NOMO-1 treated with dmso at 0.1 percent for 144 hours (cell line): Measurements from ENCODE around the gene PSMB2.
A peak's percentile ranks its signal among the peaks of the same experiment; 100 is the strongest.
"Not testable (repeated sequence)": the region's sequence is repeated elsewhere in the genome, so short reads cannot be mapped to it uniquely, and the experiment has no call there.

Experiments
- DNase-seq: peaks from one replicate; lab custom pipeline; 2025; ENCODE audit not compliant: unreplicated experiment; lab: John Stamatoyannopoulos, UW

The PSMB2 gene

DNA sequence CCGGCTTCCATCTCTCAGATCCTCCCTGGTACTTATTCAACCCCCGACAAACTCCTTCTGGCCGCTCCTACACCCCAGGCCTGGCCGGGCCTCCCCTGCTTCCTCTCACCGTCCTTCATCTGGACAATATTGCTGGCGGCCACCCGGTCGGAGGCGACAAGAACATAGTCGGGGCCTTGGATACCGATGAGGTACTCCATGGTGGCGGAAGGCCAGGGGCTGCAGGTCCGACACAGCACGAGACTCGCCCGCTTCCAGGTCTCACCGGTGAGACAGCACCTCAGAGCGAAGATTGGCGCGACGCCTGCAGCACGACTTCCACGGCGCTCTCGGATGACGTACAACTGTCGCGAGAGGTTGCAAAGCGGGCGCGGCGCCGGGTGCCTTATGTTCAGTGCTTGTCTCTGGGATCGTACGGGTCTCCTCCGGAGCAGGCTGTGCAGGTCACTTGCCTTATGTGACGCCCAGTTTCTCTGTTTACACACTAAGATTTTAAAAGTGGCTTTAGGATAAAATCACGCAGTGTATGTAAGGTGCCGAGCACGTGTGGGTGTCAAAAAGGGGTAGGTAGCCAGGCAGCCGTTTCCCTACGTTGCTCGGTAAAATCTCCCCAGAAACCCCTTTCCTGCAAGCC lies at the start of gene PSMB2:
PSMB2 (minus strand) TSS at position 294 of the 634 bp plus-strand sequence; CDS start at position 200, 94 bp downstream.
- peak; percentile 95 for DNase-seq

GRCh38 chr1:35691080-35691479 lies 49.8 kb upstream of the PSMB2 start:
- no peak for DNase-seq

- not testable (repeated sequence) for DNase-seq
These were observed 48.8 kb upstream of the PSMB2 start for GRCh38 chr1:35690103-35690502.

DNA sequence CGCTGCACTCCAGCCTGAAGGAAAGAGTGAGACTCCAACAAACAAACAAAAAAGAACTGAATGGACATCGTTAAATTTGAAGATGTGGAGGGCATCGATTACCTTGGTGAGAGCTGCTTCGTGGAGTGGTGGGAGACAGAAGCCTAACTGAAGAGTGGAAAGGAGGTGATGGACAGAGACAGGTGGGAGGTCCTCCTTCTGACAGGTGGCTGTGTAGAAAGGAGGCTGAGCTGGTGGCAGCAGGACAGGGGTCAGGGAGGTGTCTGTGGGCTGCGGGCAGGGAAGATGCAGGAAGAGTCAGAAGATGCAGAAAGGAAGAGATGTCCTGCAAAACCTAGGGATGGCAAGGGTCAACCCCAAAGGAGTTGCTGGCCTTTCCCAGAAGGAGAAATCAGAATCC lies 46.8 kb upstream of the PSMB2 start:
- no peak for DNase-seq

DNA sequence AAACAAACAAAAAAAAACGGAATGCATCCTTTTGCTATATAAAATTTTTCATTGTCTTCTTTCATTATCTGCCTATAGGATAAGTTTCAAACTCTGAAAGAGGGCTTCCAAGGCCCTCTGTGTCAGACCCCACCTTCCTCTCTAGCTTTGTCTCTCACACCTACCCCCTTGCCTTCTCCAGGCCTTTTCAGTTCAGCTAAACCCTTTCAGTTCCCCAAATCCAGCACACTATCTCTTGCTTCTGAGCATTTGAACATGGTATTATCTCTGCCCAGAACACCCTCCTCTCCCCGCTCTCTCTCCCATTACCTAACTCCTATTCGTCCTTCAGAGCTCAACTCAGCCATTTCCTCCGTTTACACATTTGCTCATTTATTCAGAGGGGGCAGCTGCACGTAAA lies 41.7 kb upstream of the PSMB2 start:
- DNase-seq, result peak; percentile 4

DNA sequence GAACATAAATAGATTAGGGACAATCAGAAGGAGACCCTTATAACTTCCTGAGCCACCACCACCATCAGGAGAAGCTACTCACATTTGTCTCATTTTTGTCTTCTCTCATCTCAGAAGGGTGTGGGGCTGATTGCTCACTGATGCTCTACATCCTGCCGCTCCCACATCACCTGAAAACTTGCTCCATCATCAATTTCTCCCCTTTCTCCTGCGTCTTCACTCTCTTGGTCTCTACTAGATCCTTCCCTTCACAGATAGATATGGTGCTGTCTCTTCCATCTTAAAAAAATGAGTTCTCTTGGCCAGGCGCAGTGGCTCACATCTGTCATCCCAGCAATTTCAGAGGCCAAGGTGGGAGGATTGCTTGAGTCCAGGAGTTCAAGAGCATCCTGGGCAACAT lies 38.9 kb upstream of the PSMB2 start:
- no peak for DNase-seq

DNA sequence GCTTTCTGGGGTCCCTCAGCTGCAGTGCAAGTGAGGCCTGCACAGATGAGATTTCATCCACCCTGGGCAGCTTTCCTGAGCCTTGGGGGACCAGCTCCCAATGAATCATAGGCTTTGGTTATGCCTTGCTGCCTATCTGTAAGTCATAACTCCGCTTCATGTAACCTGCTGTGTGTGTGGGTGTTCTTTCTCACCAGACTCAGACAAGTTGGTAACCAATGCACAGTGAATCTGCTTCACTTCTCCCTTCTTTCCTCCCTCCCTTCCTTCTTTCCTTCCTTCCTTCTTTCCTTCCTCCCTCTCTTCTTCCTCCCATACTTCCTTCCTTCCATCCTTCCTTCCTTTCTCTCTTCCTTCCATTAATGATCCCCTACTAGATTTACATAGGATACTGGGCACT lies 34.4 kb upstream of the PSMB2 start:
- no peak for DNase-seq

GRCh38 chr1:35674111-35674510 lies 32.8 kb upstream of the PSMB2 start:
- DNase-seq, result no peak

GRCh38 chr1:35672116-35672515 lies 30.8 kb upstream of the PSMB2 start:
- DNase-seq, result no peak

- DNase-seq, result no peak
These were observed 27.2 kb upstream of the PSMB2 start for GRCh38 chr1:35668506-35668905.

DNA sequence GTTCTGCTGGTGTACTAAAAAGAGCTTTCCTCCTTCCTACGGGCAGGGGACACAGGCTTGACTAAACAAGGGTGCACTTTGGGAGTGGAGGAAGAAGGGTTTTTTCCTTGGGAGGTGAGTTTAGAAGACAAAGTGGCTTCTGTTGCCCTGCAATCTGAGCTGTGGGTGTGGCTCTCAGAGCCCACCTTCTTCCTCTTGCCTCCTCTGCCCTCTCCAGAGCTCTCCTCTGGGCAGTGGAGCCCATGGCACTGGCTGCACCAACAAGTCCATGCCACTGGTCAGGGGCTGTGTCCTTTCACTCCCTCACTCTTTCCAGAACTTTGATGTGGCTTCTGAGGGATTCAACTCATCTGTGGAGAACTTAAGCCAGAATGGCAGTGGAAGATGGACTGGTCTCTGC lies 25.6 kb upstream of the PSMB2 start:
- no peak for DNase-seq

GRCh38 chr1:35666216-35666615 lies 24.9 kb upstream of the PSMB2 start:
- no peak for DNase-seq

GRCh38 chr1:35663434-35663833 lies 22.1 kb upstream of the PSMB2 start:
- DNase-seq, result no peak

DNA sequence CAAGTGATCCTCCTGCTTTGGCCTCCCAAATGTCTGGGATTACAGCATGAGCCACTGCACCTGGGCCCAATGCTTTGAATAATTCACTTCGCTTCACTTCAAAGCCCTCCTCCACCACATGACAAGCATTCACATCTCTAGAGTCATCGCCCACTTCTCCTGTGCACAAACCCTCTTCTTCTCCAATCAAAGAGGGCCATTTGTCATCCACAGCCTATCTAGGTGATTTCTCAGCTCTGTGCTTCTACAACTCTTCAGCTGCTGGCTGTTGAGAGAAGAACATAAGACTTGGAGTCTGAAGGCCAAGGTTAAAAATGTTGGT lies 20.1 kb upstream of the PSMB2 start:
- no peak for DNase-seq

DNA sequence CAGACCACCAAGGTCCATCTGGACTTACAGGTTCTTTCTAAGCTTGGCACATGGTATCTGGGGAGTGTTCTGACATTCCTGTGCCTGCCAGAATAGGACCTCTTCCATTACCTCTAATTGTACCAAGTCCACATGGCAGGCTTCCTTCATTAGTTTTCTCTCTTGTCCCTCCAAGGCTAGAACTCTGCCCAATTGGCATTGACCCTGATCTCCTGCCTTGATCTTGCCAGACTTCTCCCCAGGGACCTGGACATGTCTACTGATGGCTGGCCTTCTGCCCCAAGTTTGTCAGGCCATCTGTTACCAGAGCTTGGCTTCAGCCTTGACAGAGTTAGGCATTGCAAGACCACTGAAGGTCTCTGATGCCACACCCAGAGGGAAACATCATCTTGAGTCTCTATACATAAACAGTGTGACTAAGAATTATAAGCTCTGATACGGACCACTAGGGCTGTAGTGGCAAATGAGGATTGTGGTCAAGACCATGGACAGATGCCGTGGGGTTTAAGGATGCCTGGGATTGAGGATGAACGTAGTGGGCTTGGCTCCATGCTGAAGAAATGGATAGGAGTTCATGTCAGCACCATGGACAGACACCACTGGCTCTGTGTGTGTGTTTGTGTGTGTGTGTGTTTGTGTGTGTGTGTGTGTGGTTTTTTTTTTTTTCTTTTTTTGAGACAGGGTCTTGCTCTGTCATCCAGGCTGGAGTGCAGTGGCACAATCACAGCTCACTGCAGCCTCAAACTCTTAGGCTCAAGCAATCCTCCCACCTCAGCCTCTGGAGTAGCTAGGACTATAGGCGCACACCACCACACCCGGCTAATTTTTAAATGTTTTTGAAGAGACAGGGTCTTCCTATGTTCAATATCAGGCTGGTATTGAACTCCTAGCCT lies 19.5 kb upstream of the PSMB2 start:
- no peak for DNase-seq

GRCh38 chr1:35659589-35659988 lies 18.3 kb upstream of the PSMB2 start:
- DNase-seq, result no peak

DNA sequence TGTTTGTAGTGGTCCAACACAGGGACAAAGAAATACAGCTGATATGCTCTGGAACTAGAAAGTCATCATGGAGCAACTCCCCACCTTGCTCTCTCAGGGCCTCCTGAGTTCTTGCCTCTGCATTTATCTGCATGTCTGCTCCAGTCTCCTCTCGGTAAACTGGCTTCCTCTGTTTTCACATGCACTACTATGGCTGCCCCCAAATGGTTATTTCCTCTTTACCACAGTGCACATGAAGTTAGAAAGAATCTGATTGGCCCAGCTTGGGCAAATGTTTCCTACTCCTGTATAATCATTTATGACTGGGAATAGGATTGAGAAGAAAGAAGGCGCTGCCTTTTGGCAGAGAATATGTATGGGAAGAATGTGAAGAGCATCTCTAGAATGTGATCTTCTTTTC lies 16.5 kb upstream of the PSMB2 start:
- no peak for DNase-seq

- DNase-seq, result no peak
These were observed 15.5 kb upstream of the PSMB2 start for GRCh38 chr1:35656863-35657232.

DNA sequence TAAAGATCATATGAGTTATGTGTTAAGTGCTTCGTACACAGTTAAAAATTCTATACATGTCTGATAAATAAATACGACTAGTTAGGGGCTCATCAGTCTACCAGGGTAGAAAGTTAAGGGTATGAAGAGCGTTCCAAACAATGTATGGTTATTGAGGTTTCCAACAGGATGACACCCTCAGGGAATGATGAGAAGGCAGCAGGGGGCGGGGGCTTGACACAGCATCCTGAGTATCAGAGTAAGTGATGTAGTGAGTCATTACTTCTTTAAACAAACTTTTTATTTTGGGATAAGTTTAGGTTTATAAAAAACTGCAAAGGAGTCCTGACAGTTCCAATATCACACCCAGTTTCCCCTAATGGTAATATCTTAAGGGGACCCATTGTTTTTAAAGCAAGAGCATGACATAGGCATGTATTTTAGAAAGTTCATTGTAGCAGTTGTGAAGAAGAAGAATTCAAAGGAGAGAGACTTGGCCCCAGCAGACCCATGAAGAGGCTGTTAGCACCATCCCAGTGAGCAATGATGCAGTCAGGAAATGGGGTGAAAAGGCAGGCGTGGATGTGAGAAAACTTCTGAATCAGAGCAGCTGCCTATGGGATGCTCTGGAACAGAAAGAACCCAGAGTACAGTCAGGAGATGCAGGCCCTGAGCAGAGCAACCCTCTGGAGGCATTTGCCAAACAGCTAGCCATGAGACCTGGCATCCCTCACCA lies 15.0 kb upstream of the PSMB2 start:
- no peak for DNase-seq

- DNase-seq, result no peak
These were observed 13.9 kb upstream of the PSMB2 start for GRCh38 chr1:35655196-35655595.

- DNase-seq, result no peak
These were observed 9.1 kb upstream of the PSMB2 start for GRCh38 chr1:35650416-35650815.

GRCh38 chr1:35646043-35646442 lies 4.7 kb upstream of the PSMB2 start:
- DNase-seq, result no peak
